K562 treated with DMSO at 1 percent for 48 hours (cell line): ENCODE results near the gene LUC7L2. TPM values are rescaled to one million over a fixed set of nuclear protein-coding genes. Genes with fewer than 3 reads are reported as not detected.

ENCODE experiments used
- total RNA-seq: library from RNA; unstranded; fragments of 300-600 nt; gene quantifications from 2 replicates; pipeline ENCODE4 v1.2.3, GENCODE V29; 2022; ENCODE audit warnings: low replicate concordance; ENCODE audit errors: extremely low read depth

Gene LUC7L2, protein sequence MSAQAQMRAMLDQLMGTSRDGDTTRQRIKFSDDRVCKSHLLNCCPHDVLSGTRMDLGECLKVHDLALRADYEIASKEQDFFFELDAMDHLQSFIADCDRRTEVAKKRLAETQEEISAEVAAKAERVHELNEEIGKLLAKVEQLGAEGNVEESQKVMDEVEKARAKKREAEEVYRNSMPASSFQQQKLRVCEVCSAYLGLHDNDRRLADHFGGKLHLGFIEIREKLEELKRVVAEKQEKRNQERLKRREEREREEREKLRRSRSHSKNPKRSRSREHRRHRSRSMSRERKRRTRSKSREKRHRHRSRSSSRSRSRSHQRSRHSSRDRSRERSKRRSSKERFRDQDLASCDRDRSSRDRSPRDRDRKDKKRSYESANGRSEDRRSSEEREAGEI
- 779 TPM in 1 of 2 replicates, not detected in the other for total RNA-seq

DNA sequence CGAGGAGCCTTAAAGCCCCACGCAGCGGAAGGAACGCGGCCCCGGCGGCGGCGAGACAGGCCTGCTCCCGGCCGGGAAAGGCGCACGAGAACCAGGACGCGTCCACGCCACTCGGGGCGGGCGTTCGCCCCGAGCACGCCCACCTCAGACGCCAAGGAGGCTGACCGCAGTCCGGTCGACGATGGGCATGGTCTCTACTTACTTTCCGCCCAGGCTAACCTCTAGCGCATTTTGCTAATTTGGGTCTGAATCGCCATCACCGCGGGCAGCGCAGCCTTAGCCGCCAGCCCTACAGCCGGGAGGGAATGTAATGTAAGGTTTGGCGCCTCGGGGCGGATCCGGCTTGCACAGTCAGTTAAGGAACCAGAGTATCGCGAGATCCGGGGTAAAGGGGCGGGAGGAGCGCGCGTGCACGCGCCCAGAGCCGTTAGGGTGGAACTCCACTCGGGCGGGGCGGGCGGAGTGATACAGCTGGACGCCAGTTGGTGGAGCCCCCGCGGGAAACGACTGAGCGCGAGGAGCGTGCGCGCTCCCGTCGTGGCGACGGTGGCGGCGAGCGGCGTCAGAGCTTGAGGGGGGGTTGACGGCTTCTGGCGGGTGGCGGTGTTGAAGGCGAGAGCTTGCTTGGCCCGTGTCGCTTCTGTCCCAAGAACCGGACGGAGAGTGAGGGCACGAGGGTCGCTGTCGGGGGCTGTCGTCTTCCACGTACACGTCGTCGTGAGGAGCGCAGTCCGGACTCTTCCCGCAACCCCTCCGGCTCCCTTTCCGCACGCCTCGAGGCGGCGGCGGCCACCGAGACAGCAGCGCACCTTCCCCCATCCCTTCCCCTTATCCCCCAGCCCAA is at the start of gene LUC7L2:
Gene LUC7L2 (plus strand): TSS at position 529 of the 844 bp plus-strand sequence. CDS start 368 bp downstream, outside the sequence.

DNA sequence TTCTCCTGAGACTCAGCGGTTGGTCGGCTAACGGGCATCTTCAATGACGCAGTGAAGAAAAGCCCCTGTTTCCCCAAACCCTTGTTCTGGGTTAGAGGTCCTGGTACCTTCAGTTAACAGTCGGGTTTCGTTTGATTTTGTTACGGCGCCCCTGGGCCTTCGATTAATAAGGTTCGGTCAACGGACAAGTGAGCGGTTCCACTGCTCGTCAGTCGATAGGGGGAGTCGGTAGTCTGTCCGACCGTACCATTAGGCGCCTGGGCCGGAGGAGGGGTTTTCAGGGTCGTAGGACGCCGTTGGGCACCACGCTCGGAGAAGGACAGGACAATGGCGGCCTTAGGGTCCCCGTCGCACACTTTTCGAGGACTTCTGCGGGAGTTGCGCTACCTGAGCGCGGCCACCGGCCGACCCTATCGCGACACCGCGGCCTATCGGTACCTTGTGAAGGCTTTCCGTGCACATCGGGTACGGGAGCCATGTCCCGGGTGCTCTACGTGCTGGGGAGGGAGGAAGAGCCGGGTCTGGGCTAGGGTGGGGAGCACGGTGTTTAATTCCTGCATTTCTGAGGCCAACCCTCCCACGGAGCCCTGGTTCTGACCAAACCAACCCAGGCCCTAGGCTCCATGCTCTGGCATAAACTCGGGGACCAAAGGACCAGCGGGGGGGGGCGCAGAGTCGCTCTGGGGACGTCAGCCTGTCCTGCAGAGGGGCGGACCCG is 18.5 kb upstream of the LUC7L2 start, which contains the start of gene FMC1:
Gene FMC1 (plus strand): TSS at position 280 of the 718 bp plus-strand sequence. CDS start 48 bp downstream, at position 328.

Other genes starting within 250 kb of the LUC7L2 start
- not detected in 2 replicates for gene UBN2, start 128.7 kb upstream of the LUC7L2 start, total RNA-seq
- not detected in 2 replicates for gene FMC1, start 18.6 kb upstream of the LUC7L2 start, total RNA-seq
- not detected in 2 replicates for gene KLRG2, start 123.8 kb downstream of the LUC7L2 start, total RNA-seq
- not detected in 2 replicates for gene CLEC2L, start 163.8 kb downstream of the LUC7L2 start, total RNA-seq